ENCODE data around the gene PHC3. TPM values are rescaled to one million over a fixed set of nuclear protein-coding genes. Genes with fewer than 3 reads are reported as not detected.

The PHC3 gene
- polyA plus RNA-seq, 1 donor (not counting 4 experiments of a cell fraction or from before 2014, with no cell fraction given), result 32.2 TPM

DNA sequence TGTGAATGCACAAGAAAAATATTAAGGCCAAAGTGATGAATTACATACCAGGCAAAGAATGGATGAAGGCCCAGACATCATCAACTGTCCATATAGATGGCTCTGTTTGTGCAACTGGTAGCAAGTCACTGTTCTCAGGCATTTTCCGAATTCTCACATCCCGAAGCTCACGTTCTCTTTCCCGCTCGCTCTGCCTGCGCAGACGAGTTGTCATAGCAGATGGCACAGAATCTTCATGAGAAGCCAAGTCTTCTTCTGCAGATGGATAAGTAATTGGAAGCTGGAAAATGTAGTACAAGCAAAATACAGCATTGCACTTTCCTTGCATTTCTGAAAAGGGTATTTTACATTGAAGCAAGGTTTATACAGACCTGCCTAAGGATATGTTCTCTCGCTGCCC lies 79.1 kb downstream of the PHC3 start:
- Histone ChIP-seq H3K9me1 (ENCODE audit: control insufficient read depth, extremely low read depth, insufficient read depth, low read length) (no peaks in the 10 kb centered on the region), H3K4me2 (ENCODE audit: control insufficient read depth, extremely low read depth, insufficient read depth, low read depth, low read length) (no peak overlapping the region), H3K27me3 (ENCODE audit: control insufficient read depth, extremely low read depth, insufficient read depth, low read length) (no peaks in the 10 kb centered on the region), H4K20me1 (ENCODE audit: control insufficient read depth, extremely low read depth, insufficient read depth, low read length) (no peaks in the 10 kb centered on the region), H3K9ac (ENCODE audit: control insufficient read depth, extremely low read depth, insufficient read depth, low read length) (no peak overlapping the region), H3K27ac (ENCODE audit: control insufficient read depth, insufficient read depth, low read length) (no peak overlapping the region), H3K9me3 (ENCODE audit: control insufficient read depth, low read depth, low read length) (no peaks in the 10 kb centered on the region), H3K79me2 (ENCODE audit: control insufficient read depth, insufficient read depth, low read length) (no peaks in the 10 kb centered on the region), H3K4me3 (ENCODE audit: control insufficient read depth in 2 of 3, extremely low read depth in 1 of 3, insufficient read depth in 2 of 3, low read depth in 1 of 3, low read length in 3 of 3) (no peak overlapping the region), H2AFZ (ENCODE audit: control insufficient read depth, low read length) (no peak overlapping the region), H3K4me1 (ENCODE audit: control insufficient read depth, extremely low read depth, insufficient read depth, low read length) (no peaks in the 10 kb centered on the region), H3K36me3 (ENCODE audit: control insufficient read depth in 2 of 2, extremely low read depth in 1 of 2, insufficient read depth in 2 of 2, low read length in 2 of 2) (peaks cover 8 to 10% of the 10 kb centered on the region in 2 experiments)
- dilution Hi-C loops (cut with MboI; ENCODE audit: extremely low pct_ligation_motif_present, low sequenced_read_pairs), result no loop called here
- DNase-seq (ENCODE audit: low read depth, low spot score) (no peak), FAIRE-seq (no peak)
- TF ChIP-seq EZH2 (IDR thresholded peaks at IDR 0.05; ENCODE audit: low read length), result no peak
- TF ChIP-seq, protein P1, sequence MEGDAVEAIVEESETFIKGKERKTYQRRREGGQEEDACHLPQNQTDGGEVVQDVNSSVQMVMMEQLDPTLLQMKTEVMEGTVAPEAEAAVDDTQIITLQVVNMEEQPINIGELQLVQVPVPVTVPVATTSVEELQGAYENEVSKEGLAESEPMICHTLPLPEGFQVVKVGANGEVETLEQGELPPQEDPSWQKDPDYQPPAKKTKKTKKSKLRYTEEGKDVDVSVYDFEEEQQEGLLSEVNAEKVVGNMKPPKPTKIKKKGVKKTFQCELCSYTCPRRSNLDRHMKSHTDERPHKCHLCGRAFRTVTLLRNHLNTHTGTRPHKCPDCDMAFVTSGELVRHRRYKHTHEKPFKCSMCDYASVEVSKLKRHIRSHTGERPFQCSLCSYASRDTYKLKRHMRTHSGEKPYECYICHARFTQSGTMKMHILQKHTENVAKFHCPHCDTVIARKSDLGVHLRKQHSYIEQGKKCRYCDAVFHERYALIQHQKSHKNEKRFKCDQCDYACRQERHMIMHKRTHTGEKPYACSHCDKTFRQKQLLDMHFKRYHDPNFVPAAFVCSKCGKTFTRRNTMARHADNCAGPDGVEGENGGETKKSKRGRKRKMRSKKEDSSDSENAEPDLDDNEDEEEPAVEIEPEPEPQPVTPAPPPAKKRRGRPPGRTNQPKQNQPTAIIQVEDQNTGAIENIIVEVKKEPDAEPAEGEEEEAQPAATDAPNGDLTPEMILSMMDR (optimal IDR thresholded peaks at IDR 0.05 in 1 of 3, IDR thresholded peaks at IDR 0.05 in 1 of 3, conservative IDR thresholded peaks at IDR 0.05 in 1 of 3; ENCODE audit: extremely low read depth in 1 of 3, insufficient read depth in 2 of 3, low read length in 3 of 3), result no peak

DNA sequence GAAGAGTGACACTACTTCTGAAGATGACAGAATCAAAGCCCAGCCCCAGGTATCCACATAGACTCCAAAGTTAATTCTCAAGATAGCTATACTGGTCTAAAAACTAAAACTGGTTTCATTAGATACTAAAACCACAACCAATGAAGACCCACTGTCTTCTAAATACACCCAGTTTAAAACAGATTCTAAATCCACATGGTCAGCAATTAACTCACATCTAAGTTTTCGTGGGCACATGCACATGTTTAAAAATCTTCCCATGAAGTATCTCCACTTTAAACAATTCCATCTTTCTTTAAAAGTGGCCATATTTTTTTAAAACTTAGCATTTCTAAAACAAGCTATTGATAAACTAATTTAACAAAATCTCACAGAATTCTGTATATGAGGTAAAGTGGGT lies 80.6 kb downstream of the PHC3 start:
- H2AFZ ChIP-seq (ENCODE audit: control insufficient read depth, low read length), result no peak overlapping the region
- no peak overlapping the region for H3K4me2 ChIP-seq (ENCODE audit: control insufficient read depth, extremely low read depth, insufficient read depth, low read depth, low read length)
- H3K79me2 ChIP-seq (ENCODE audit: control insufficient read depth, insufficient read depth, low read length), result no peaks in the 10 kb centered on the region
- no peaks in the 10 kb centered on the region for H4K20me1 ChIP-seq (ENCODE audit: control insufficient read depth, extremely low read depth, insufficient read depth, low read length)
- no peak for FAIRE-seq
- H3K27ac ChIP-seq (ENCODE audit: control insufficient read depth, insufficient read depth, low read length), result no peak overlapping the region
- no peak for DNase-seq (ENCODE audit: low read depth, low spot score)
- no peaks in the 10 kb centered on the region for H3K27me3 ChIP-seq (ENCODE audit: control insufficient read depth, extremely low read depth, insufficient read depth, low read length)
- H3K9ac ChIP-seq (ENCODE audit: control insufficient read depth, extremely low read depth, insufficient read depth, low read length), result no peak overlapping the region
- no peak overlapping the region for H3K4me3 ChIP-seq (ENCODE audit: control insufficient read depth in 2 of 3, extremely low read depth in 1 of 3, insufficient read depth in 2 of 3, low read depth in 1 of 3, low read length in 3 of 3)
- no peaks in the 10 kb centered on the region for H3K9me3 ChIP-seq (ENCODE audit: control insufficient read depth, low read depth, low read length)
- H3K9me1 ChIP-seq (ENCODE audit: control insufficient read depth, extremely low read depth, insufficient read depth, low read length), result no peaks in the 10 kb centered on the region
- TF ChIP-seq, protein P1 (optimal IDR thresholded peaks at IDR 0.05 in 1 of 3, IDR thresholded peaks at IDR 0.05 in 1 of 3, conservative IDR thresholded peaks at IDR 0.05 in 1 of 3; ENCODE audit: extremely low read depth in 1 of 3, insufficient read depth in 2 of 3, low read length in 3 of 3), result no peak
- no peak for TF ChIP-seq EZH2 (IDR thresholded peaks at IDR 0.05; ENCODE audit: low read length)
- H3K4me1 ChIP-seq (ENCODE audit: control insufficient read depth, extremely low read depth, insufficient read depth, low read length), result peaks cover 7% of the 10 kb centered on the region
- H3K36me3 ChIP-seq (ENCODE audit: control insufficient read depth in 2 of 2, extremely low read depth in 1 of 2, insufficient read depth in 2 of 2, low read length in 2 of 2), result peaks cover 11 to 18% of the 10 kb centered on the region in 2 experiments
- dilution Hi-C loops (cut with MboI; ENCODE audit: extremely low pct_ligation_motif_present, low sequenced_read_pairs), result no loop called here

Data from keratinocyte (primary cell).